Measurements from ENCODE around the gene FRMD1. TPM values are rescaled to one million over a fixed set of nuclear protein-coding genes. Genes with fewer than 3 reads are reported as not detected.

Gene FRMD1
- total and polyA plus RNA-seq, 7 donors, result 0.01 to 2.9 (median 0.25) TPM

- intact Hi-C loops (cut with DNase I), result no loop called here
- no peak for DNase-seq
- no peak overlapping the region for H3K27ac ChIP-seq
- H3K4me1 ChIP-seq, result no peaks in the 10 kb centered on the region
- H3K4me3 ChIP-seq, result no peak overlapping the region
- ATAC-seq, result no peak
- H3K27me3 ChIP-seq (ENCODE audit: insufficient read depth in 3 of 3, low read length in 2 of 3), result no peaks in the 10 kb centered on the region
- no peaks in the 10 kb centered on the region for H3K36me3 ChIP-seq (ENCODE audit: insufficient read depth in 1 of 2, low read depth in 1 of 2)
- no peak for TF ChIP-seq CTCF (IDR thresholded peaks at IDR 0.05)
- H3K9me3 ChIP-seq, result peaks cover 15% of the 10 kb centered on the region
- WGBS, 3 donors, result 91 to 94% (median 94%) methylated on average over 6 of the region's 6 CpGs
Measured at GRCh38 chr6:168005796-168006195, 73.2 kb downstream of the FRMD1 start.

GRCh38 chr6:168004945-168005344, 74.1 kb downstream of the FRMD1 start:
- H3K4me1 ChIP-seq, result no peaks in the 10 kb centered on the region
- ATAC-seq (no peak), DNase-seq (no peak)
- no peaks in the 10 kb centered on the region for H3K36me3 ChIP-seq (ENCODE audit: insufficient read depth in 1 of 2, low read depth in 1 of 2)
- TF ChIP-seq CTCF (IDR thresholded peaks at IDR 0.05), result no peak
- H3K4me3 ChIP-seq, result no peak overlapping the region
- H3K27ac ChIP-seq, result no peak overlapping the region
- no peaks in the 10 kb centered on the region for H3K27me3 ChIP-seq (ENCODE audit: insufficient read depth in 3 of 3, low read length in 2 of 3)
- H3K9me3 ChIP-seq, result peaks cover 7% of the 10 kb centered on the region
- 88 to 91% (median 89%) methylated on average over 11 of the region's 11 CpGs for WGBS, 3 donors
- intact Hi-C loops (cut with DNase I), result no loop called here

- no peak for TF ChIP-seq CTCF (IDR thresholded peaks at IDR 0.05)
- WGBS, 3 donors, result 57 to 67% (median 64%) methylated on average over 7 of the region's 7 CpGs
- intact Hi-C loops (cut with DNase I), result no loop called here
- ATAC-seq (no peak), DNase-seq (no peak)
- Histone ChIP-seq H3K4me1 (no peaks in the 10 kb centered on the region), H3K27me3 (ENCODE audit: insufficient read depth in 3 of 3, low read length in 2 of 3) (peaks cover 0 to 5% (median 0%) of the 10 kb centered on the region in 3 donors), H3K4me3 (no peak overlapping the region), H3K36me3 (ENCODE audit: insufficient read depth in 1 of 2, low read depth in 1 of 2) (no peaks in the 10 kb centered on the region), H3K27ac (peak overlapping the region; percentile 46), H3K9me3 (peaks cover 4% of the 10 kb centered on the region)
Measured at GRCh38 chr6:168004023-168004422, 75.0 kb downstream of the FRMD1 start.

Other genes starting within 250 kb of the FRMD1 start
- gene KIF25, start 81.5 kb downstream of the FRMD1 start, total RNA-seq, result under 1 TPM in 2 of 4 donors, not detected in 2; 0.20 to 0.43 TPM
- gene KIF25, start 81.5 kb downstream of the FRMD1 start, polyA plus RNA-seq, result under 1 TPM; 0.10 to 0.23 (median 0.14) TPM
- gene DACT2, start 240.6 kb upstream of the FRMD1 start, total RNA-seq, result under 1 TPM in 1 of 4 donors, not detected in 3; 0.17 TPM
- under 1 TPM in 1 of 3 donors, not detected in 2; 0.01 TPM for gene DACT2, start 240.6 kb upstream of the FRMD1 start, polyA plus RNA-seq

All from psoas muscle (tissue), 8 donors.